Left ventricle myocardium superior (tissue), 1 donor: ENCODE data around the gene EEFSEC. TPM values are rescaled to one million over a fixed set of nuclear protein-coding genes. Genes with fewer than 3 reads are reported as not detected.

Source experiments
- ATAC-seq: fragments of 200-7000 bp; cut with Tn5 transposase; one replicate; pipeline ENCODE4 v1.9.1; 2020; ENCODE audit warnings: mild to moderate bottlenecking, moderate library complexity
- DNase-seq: peaks from one replicate; pipeline ENCODE4 v3.0.0-alpha.2; 2020
- intact Hi-C: fragments of 100-400 bp; cut with micrococcal nuclease; formaldehyde crosslinking; loops from one replicate; pipeline ENCODE4 v1.11.0; 2022
- total RNA-seq: library from RNA; stranded (reverse); fragmentation: NEBNext Ultra II Directional; extraction: Animal tissue kit (Norgen Biotek cat#: 25700); gene quantifications from one replicate; pipeline ENCODE4 v1.2.1, GENCODE V29; 2021
- donor health status: DM: no; HTN: yes; CAD: no; lungs with severe emphysema.

EEFSEC gene
- total RNA-seq, 1 donor from 2014 or later: 17.1 TPM

- DNase-seq (peak; percentile 87), ATAC-seq (peak; percentile 58)
- intact Hi-C loops: no loop called here
These were observed 230.3 kb downstream of the EEFSEC start for GRCh38 chr3:128383316-128384235.

- intact Hi-C loops: no loop called here
- DNase-seq: peak; percentile 91
- peak; percentile 82 for ATAC-seq
These were observed 232.0 kb downstream of the EEFSEC start for GRCh38 chr3:128385080-128385832.

- DNase-seq: no peak
- ATAC-seq: no peak
- intact Hi-C loops: no loop called here
These were observed 235.7 kb downstream of the EEFSEC start for GRCh38 chr3:128388932-128389331.

- intact Hi-C loops: no loop called here
- no peak for DNase-seq
- ATAC-seq: no peak
These were observed 237.6 kb downstream of the EEFSEC start for GRCh38 chr3:128390867-128391266.

- ATAC-seq: no peak
- intact Hi-C loops: no loop called here
- no peak for DNase-seq
These were observed 238.7 kb downstream of the EEFSEC start for GRCh38 chr3:128392021-128392420.

- intact Hi-C loops: no loop called here
- ATAC-seq (no peak), DNase-seq (no peak)
These were observed 239.7 kb downstream of the EEFSEC start for GRCh38 chr3:128392818-128393544.

- intact Hi-C loops: no loop called here
- ATAC-seq (peak; percentile 77), DNase-seq (no peak)
These were observed 240.8 kb downstream of the EEFSEC start for GRCh38 chr3:128394033-128394432.

GRCh38 chr3:128395046-128395445, 241.8 kb downstream of the EEFSEC start:
- ATAC-seq (no peak), DNase-seq (no peak)
- intact Hi-C loops: no loop called here

GRCh38 chr3:128395500-128396162, 242.3 kb downstream of the EEFSEC start:
- intact Hi-C loops: no loop called here
- ATAC-seq (peak; percentile 82), DNase-seq (peak; percentile 87)

GRCh38 chr3:128397484-128397883, 244.2 kb downstream of the EEFSEC start:
- DNase-seq (no peak), ATAC-seq (no peak)
- intact Hi-C loops: no loop called here

- DNase-seq: no peak
- intact Hi-C loops: no loop called here
- ATAC-seq: no peak
These were observed 245.3 kb downstream of the EEFSEC start for GRCh38 chr3:128398586-128398985.

- ATAC-seq: no peak
- DNase-seq: no peak
- intact Hi-C loops: no loop called here
These were observed 246.1 kb downstream of the EEFSEC start for GRCh38 chr3:128399221-128399915.

- intact Hi-C loops: no loop called here
- DNase-seq: no peak
- no peak for ATAC-seq
These were observed 247.4 kb downstream of the EEFSEC start for GRCh38 chr3:128400671-128401070.

GRCh38 chr3:128402319-128402718, 249.0 kb downstream of the EEFSEC start:
- ATAC-seq (peak; percentile 65), DNase-seq (no peak)
- intact Hi-C loops: no loop called here

GRCh38 chr3:128402998-128403397, 249.7 kb downstream of the EEFSEC start:
- no peak for DNase-seq
- intact Hi-C loops: no loop called here
- no peak for ATAC-seq

GRCh38 chr3:128404276-128405068, 251.2 kb downstream of the EEFSEC start:
- intact Hi-C loops: no loop called here
- DNase-seq (no peak), ATAC-seq (peak; percentile 38)

- intact Hi-C loops: no loop called here
- DNase-seq: no peak
These were observed 252.4 kb downstream of the EEFSEC start for GRCh38 chr3:128405554-128406277.

More at GRCh38 chr3:128405554-128406277, 252.4 kb downstream of the EEFSEC start:
- no peak for ATAC-seq
